Activated gamma-delta T cell treated with Interleukin-2 at 50 U/mL for 16 hours (primary cell): Measurements from ENCODE around the gene TTC24.
"Not testable (repeated sequence)": the region's sequence is repeated elsewhere in the genome, so short reads cannot be mapped to it uniquely, and the experiment has no call there.

Experiments used
- DNase-seq: peaks from one replicate; pipeline ENCODE4 v3.0.0-alpha.2; 2020

TTC24 gene

GRCh38 chr1:156590326-156591180, 11.0 kb downstream of the TTC24 start:
- no peak for DNase-seq

GRCh38 chr1:156591181-156591431, 11.6 kb downstream of the TTC24 start:
- DNase-seq = no peak

GRCh38 chr1:156591432-156592157, 12.1 kb downstream of the TTC24 start, which contains the start of gene NAXE:
NAXE (plus strand) TSS chr1:156591776; CDS start chr1:156591805, 29 bp downstream.
- peak; percentile 63 for DNase-seq

- DNase-seq = no peak
Measured at GRCh38 chr1:156592158-156592909, 12.8 kb downstream of the TTC24 start.

- no peak for DNase-seq
Measured at GRCh38 chr1:156592910-156593660, 13.6 kb downstream of the TTC24 start.

- no peak for DNase-seq
Measured at GRCh38 chr1:156593661-156593989, 14.1 kb downstream of the TTC24 start.

- DNase-seq = no peak
Measured at GRCh38 chr1:156594190-156594589, 14.7 kb downstream of the TTC24 start.

GRCh38 chr1:156595016-156595415, 15.5 kb downstream of the TTC24 start:
- no peak for DNase-seq

- DNase-seq = no peak
Measured at GRCh38 chr1:156596426-156596825, 16.9 kb downstream of the TTC24 start.

- DNase-seq = no peak
Measured at GRCh38 chr1:156598125-156598524, 18.6 kb downstream of the TTC24 start.

- DNase-seq = no peak
Measured at GRCh38 chr1:156598731-156599432, 19.4 kb downstream of the TTC24 start.

- DNase-seq = no peak
Measured at GRCh38 chr1:156599811-156600210, 20.3 kb downstream of the TTC24 start.

- DNase-seq = no peak
Measured at GRCh38 chr1:156600733-156601121, 21.2 kb downstream of the TTC24 start.

GRCh38 chr1:156601122-156601830, 21.8 kb downstream of the TTC24 start, which contains the start of gene GPATCH4:
GPATCH4 (minus strand) TSS chr1:156601479.
- peak; percentile 66 for DNase-seq

- DNase-seq = no peak
Measured at GRCh38 chr1:156601892-156602291, 22.4 kb downstream of the TTC24 start.

- DNase-seq = no peak
Measured at GRCh38 chr1:156602557-156602993, 23.1 kb downstream of the TTC24 start.

- DNase-seq = not testable (repeated sequence)
Measured at GRCh38 chr1:156607344-156607743, 27.8 kb downstream of the TTC24 start.

GRCh38 chr1:156608036-156608674, 28.6 kb downstream of the TTC24 start:
- peak; percentile 67 for DNase-seq

- DNase-seq = peak; percentile 62
Measured at GRCh38 chr1:156608981-156609380, 29.5 kb downstream of the TTC24 start.

- not testable (repeated sequence) for DNase-seq
Measured at GRCh38 chr1:156610072-156610471, 30.5 kb downstream of the TTC24 start.

- DNase-seq = no peak
Measured at GRCh38 chr1:156612666-156613065, 33.1 kb downstream of the TTC24 start.
